CD4-positive, alpha-beta memory T cell (primary cell): Measurements from ENCODE around the gene NR2E3. TPM values are rescaled to one million over a fixed set of nuclear protein-coding genes. Genes with fewer than 3 reads are reported as not detected.

Experiments used
- CTCF ChIA-PET: fragments of 350-600 bp; sonication (Branson Sonifier 250); formaldehyde crosslinking; loops from one replicate; lab custom pipeline; 2021; ENCODE audit warnings: inconsistent platforms; ENCODE audit not compliant: partially characterized antibody; lab: Charles Lee
- POLR2A ChIA-PET: fragments of 350-600 bp; sonication (Branson Sonifier 250); formaldehyde crosslinking; loops from one replicate; lab custom pipeline; 2021; ENCODE audit not compliant: partially characterized antibody; lab: Charles Lee
- DNase-seq, 5 donors: peaks; one replicate each; pipeline versions ENCODE4 v3.0.0 to v3.0.0-alpha.2; 2020 to 2022; ENCODE audit warnings: mixed read lengths in 1 of 5
- H3K27ac ChIP-seq: one replicate; pipeline ENCODE4 v1.7.0; 2013; ENCODE audit warnings: low read depth, low read length
- H3K27me3 ChIP-seq: 2 replicates; pipeline ENCODE4 v1.7.0; 2013; ENCODE audit warnings: mild to moderate bottlenecking, low read length, moderate library complexity; ENCODE audit not compliant: insufficient read depth
- H3K36me3 ChIP-seq: 2 replicates; pipeline ENCODE4 v1.7.0; 2013; ENCODE audit warnings: mild to moderate bottlenecking, low read length, moderate library complexity; ENCODE audit not compliant: insufficient read depth
- H3K4me1 ChIP-seq: 2 replicates; pipeline ENCODE4 v1.7.0; 2013; ENCODE audit warnings: mild to moderate bottlenecking, low read length, moderate library complexity; ENCODE audit not compliant: insufficient read depth
- H3K4me3 ChIP-seq, 2 donors: one replicate each; pipeline ENCODE4 v1.7.0; 2013; ENCODE audit warnings: low read length in 2 of 2, mild to moderate bottlenecking in 1 of 2
- H3K9me3 ChIP-seq, 2 donors: one replicate each; pipeline ENCODE4 v1.7.0; 2013; ENCODE audit warnings: low read length in 2 of 2, control low read depth in 1 of 2; ENCODE audit not compliant: control insufficient read depth in 1 of 2
- H3K27ac Mint-ChIP-seq, 7 donors: one replicate each; pipeline ENCODE4 v1.8.0; 2020 to 2021; ENCODE audit warnings: mixed read lengths in 7 of 7, mild to moderate bottlenecking in 6 of 7, inconsistent platforms in 3 of 7, moderate library complexity in 3 of 7
- H3K27me3 Mint-ChIP-seq, 2 donors: one replicate each; pipeline ENCODE4 v1.8.0; 2020 to 2021; ENCODE audit warnings: mixed read lengths in 2 of 2
- H3K36me3 Mint-ChIP-seq, 2 donors: one replicate each; pipeline ENCODE4 v1.8.0; 2020 to 2021; ENCODE audit warnings: mixed read lengths in 2 of 2, inconsistent platforms in 1 of 2, mild to moderate bottlenecking in 1 of 2
- H3K4me1 Mint-ChIP-seq, 4 donors: one replicate each; pipeline ENCODE4 v1.8.0; 2020 to 2021; ENCODE audit warnings: mixed read lengths in 4 of 4, mild to moderate bottlenecking in 1 of 4
- H3K4me3 Mint-ChIP-seq, 8 donors: one replicate each; pipeline ENCODE4 v1.8.0; 2020 to 2021; ENCODE audit warnings: mixed read lengths in 8 of 8, mild to moderate bottlenecking in 7 of 8, moderate library complexity in 6 of 8, inconsistent platforms in 3 of 8
- H3K9me3 Mint-ChIP-seq, 8 donors: one replicate each; pipeline ENCODE4 v1.8.0; 2020 to 2021; ENCODE audit warnings: mixed read lengths in 8 of 8, mild to moderate bottlenecking in 5 of 8, inconsistent platforms in 3 of 8, moderate library complexity in 1 of 8
- intact Hi-C: fragments of 100-400 bp; cut with micrococcal nuclease; formaldehyde crosslinking; loops from one replicate; pipeline ENCODE4 v1.15.1; 2023
- polyA plus RNA-seq, 2 donors: library from polyadenylated mRNA; unstranded; fragments of 300-500 nt; fragmentation: Illumina TruSeq; gene quantifications; one replicate each; pipeline ENCODE4 v1.2.3, GENCODE V29; 2021
- total RNA-seq, 2 experiments: library from RNA; stranded (reverse); gene quantifications; one replicate each; pipeline ENCODE4 v1.2.3, GENCODE V29; 2021

Gene NR2E3
- total and polyA plus RNA-seq, 4 experiments from 2014 or later: not detected

DNA sequence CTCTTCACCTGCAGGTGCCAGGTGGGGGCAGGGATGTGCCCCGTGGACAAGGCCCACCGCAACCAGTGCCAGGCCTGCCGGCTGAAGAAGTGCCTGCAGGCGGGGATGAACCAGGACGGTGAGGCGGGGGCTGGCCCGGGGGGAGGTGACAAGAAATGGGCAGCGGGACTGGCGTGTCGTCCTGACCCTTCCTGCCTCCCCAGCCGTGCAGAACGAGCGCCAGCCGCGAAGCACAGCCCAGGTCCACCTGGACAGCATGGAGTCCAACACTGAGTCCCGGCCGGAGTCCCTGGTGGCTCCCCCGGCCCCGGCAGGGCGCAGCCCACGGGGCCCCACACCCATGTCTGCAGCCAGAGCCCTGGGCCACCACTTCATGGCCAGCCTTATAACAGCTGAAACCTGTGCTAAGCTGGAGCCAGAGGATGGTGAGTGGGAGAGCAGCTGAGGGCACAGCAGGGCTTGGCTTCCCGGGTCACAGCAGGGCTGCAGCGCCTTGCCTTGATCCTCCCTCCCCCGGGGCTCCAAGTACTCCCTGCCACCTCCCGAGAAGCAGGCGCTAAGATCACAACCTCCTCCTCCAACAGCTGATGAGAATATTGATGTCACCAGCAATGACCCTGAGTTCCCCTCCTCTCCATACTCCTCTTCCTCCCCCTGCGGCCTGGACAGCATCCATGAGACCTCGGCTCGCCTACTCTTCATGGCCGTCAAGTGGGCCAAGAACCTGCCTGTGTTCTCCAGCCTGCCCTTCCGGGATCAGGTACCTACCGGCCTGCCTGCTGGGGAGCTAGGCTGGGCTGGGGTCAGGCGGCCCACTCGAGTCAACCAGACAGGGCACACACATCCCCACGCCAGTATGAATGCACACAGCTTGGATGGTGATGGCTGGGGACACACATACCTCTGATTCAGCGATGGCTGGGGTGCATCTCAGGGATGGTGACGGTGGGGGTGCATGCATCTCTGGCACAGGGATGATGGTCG, 1.7 kb downstream of the NR2E3 start:
- Mint-ChIP-seq H3K27ac (no peak overlapping the region), H3K36me3 (no peaks in the 10 kb centered on the region), H3K4me1 (no peaks in the 10 kb centered on the region), H3K9me3 (peaks cover 0 to 1% (median 0%) of the 10 kb centered on the region in 8 donors), H3K4me3 (no peak overlapping the region), H3K27me3 (peaks cover 0 to 3% of the 10 kb centered on the region in 2 donors)
- no peaks in the 10 kb centered on the region for H3K4me1 ChIP-seq
- no peaks in the 10 kb centered on the region for H3K36me3 ChIP-seq
- DNase-seq: no peak
- H3K4me3 ChIP-seq: no peak overlapping the region
- ChIA-PET CTCF (interaction anchor here (0.5 kb wide), 1 partner anchor 66 kb away, joined by 4 read pairs; no protein-coding TSS in a partner anchor), POLR2A (no interaction called here)
- H3K27me3 ChIP-seq: no peaks in the 10 kb centered on the region
- no peak overlapping the region for H3K27ac ChIP-seq
- intact Hi-C loops: no loop called here
- H3K9me3 ChIP-seq: no peaks in the 10 kb centered on the region

DNA sequence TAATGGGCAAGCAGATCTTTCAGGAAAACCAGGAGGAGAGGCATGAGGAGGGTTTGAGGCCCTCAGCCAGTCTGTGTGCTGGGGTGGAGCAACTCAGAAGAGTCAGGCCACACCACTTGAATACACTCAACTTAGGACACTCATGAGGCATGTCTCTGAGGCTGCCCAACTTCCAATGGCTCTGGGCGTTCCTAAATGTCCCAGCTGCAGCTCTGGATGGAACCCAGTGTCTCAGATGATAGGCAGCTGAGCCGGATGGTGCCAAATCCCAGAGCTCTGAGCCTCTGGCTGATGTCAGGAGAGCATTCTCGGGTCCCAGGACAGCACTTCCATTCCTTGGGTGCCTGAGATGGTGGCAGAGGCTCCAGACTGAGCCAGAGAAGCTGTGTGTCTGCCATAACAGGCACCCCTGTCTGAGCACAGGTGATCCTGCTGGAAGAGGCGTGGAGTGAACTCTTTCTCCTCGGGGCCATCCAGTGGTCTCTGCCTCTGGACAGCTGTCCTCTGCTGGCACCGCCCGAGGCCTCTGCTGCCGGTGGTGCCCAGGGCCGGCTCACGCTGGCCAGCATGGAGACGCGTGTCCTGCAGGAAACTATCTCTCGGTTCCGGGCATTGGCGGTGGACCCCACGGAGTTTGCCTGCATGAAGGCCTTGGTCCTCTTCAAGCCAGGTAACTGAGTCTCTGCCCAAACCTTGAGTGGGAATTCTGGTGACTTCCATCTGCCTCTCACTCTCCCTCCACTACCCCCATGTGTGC, 2.8 kb downstream of the NR2E3 start:
- Mint-ChIP-seq H3K36me3 (peaks cover 0 to 4% of the 10 kb centered on the region in 2 donors), H3K27me3 (peaks cover 0 to 3% of the 10 kb centered on the region in 2 donors), H3K4me3 (no peak overlapping the region), H3K27ac (no peak overlapping the region), H3K9me3 (peaks cover 0 to 9% (median 2%) of the 10 kb centered on the region in 8 donors), H3K4me1 (no peaks in the 10 kb centered on the region)
- Histone ChIP-seq H3K27ac (no peak overlapping the region), H3K9me3 (no peaks in the 10 kb centered on the region), H3K36me3 (no peaks in the 10 kb centered on the region), H3K27me3 (no peaks in the 10 kb centered on the region), H3K4me3 (no peak overlapping the region), H3K4me1 (no peaks in the 10 kb centered on the region)
- POLR2A ChIA-PET: no interaction called here
- DNase-seq: no peak
- CTCF ChIA-PET: no interaction called here
- intact Hi-C loops: no loop called here

- ChIA-PET CTCF (no interaction called here), POLR2A (no interaction called here)
- H3K27me3 ChIP-seq: no peaks in the 10 kb centered on the region
- no peaks in the 10 kb centered on the region for H3K9me3 ChIP-seq
- Mint-ChIP-seq H3K27ac (no peak overlapping the region), H3K27me3 (no peaks in the 10 kb centered on the region), H3K4me3 (no peak overlapping the region), H3K36me3 (peaks cover 0 to 4% of the 10 kb centered on the region in 2 donors), H3K4me1 (no peaks in the 10 kb centered on the region), H3K9me3 (peaks cover 0 to 15% (median 7%) of the 10 kb centered on the region in 8 donors)
- no peak overlapping the region for H3K4me3 ChIP-seq
- H3K4me1 ChIP-seq: no peaks in the 10 kb centered on the region
- no peaks in the 10 kb centered on the region for H3K36me3 ChIP-seq
- H3K27ac ChIP-seq: no peak overlapping the region
- DNase-seq: no peak
- intact Hi-C loops: no loop called here
Measured at GRCh38 chr15:71813723-71814470, 3.5 kb downstream of the NR2E3 start.

DNA sequence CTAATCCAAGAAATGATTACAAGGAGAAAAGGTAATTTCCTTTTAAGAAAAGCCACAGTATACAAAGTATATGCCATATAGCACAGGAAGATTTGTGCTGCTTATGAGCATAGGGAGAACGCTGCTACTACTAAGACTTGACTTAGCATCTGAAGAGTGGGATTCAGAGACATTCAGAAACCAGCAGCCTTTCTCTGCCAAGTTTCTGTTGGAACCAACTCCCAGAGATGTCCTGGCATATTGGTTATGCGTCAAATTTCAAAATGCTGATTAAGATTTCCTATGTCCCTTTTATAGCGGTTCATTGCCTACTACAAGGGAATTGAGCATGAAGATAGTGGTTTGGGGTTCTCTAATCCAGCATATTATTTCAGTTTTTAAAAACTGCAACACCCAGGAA, 4.9 kb downstream of the NR2E3 start:
- Mint-ChIP-seq H3K4me3 (no peak overlapping the region), H3K27me3 (no peaks in the 10 kb centered on the region), H3K36me3 (peaks cover 3 to 8% of the 10 kb centered on the region in 2 donors), H3K4me1 (no peaks in the 10 kb centered on the region), H3K27ac (no peak overlapping the region), H3K9me3 (peaks cover 0 to 25% (median 13%) of the 10 kb centered on the region in 8 donors)
- DNase-seq: no peak
- Histone ChIP-seq H3K4me1 (no peaks in the 10 kb centered on the region), H3K27me3 (no peaks in the 10 kb centered on the region), H3K27ac (no peak overlapping the region), H3K4me3 (no peak overlapping the region), H3K36me3 (no peaks in the 10 kb centered on the region), H3K9me3 (peaks cover 0 to 7% of the 10 kb centered on the region in 2 donors)
- intact Hi-C loops: no loop called here
- ChIA-PET POLR2A (no interaction called here), CTCF (no interaction called here)

GRCh38 chr15:71817351-71817750, 7.0 kb downstream of the NR2E3 start:
- H3K4me3 Mint-ChIP-seq: no peak overlapping the region
- H3K27ac Mint-ChIP-seq: no peak overlapping the region
- ChIA-PET POLR2A (no interaction called here), CTCF (interaction anchor here (0.6 kb wide), 1 partner anchor 1428 kb away, joined by 3 read pairs; no protein-coding TSS in a partner anchor)
- peaks cover 10 to 24% of the 10 kb centered on the region in 2 donors for H3K36me3 Mint-ChIP-seq
- DNase-seq: no peak
- H3K27ac ChIP-seq: no peak overlapping the region
- intact Hi-C loops: no loop called here
- H3K4me3 ChIP-seq: no peak overlapping the region
- H3K36me3 ChIP-seq: no peaks in the 10 kb centered on the region
- peaks cover 0 to 13% of the 10 kb centered on the region in 2 donors for H3K9me3 ChIP-seq
- peaks cover 4 to 42% (median 30%) of the 10 kb centered on the region in 8 donors for H3K9me3 Mint-ChIP-seq
- no peaks in the 10 kb centered on the region for H3K4me1 Mint-ChIP-seq
- H3K27me3 ChIP-seq: no peaks in the 10 kb centered on the region
- no peaks in the 10 kb centered on the region for H3K4me1 ChIP-seq
- no peaks in the 10 kb centered on the region for H3K27me3 Mint-ChIP-seq

DNA sequence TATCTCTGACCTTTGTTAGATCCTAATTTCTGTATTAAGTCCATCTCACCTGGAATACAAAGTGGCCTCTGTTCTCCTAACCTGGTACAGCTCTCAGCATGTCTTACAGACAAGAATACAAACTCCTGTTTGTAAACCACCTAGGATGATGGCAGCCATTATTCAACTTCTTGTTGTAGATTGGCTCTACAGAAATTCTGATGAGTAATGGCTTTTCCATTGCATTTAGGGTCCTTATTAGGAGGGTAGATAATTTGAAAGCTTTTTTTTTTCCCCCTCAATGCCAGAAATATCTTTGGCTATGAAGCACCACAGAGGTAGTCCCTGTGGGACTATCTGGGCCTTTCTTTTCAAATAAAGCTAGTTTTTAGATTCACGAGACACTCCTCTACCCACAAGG, 9.8 kb downstream of the NR2E3 start:
- H3K9me3 ChIP-seq: peaks cover 0 to 13% of the 10 kb centered on the region in 2 donors
- Mint-ChIP-seq H3K9me3 (peaks cover 4 to 69% (median 53%) of the 10 kb centered on the region in 8 donors), H3K4me1 (no peaks in the 10 kb centered on the region), H3K27ac (no peak overlapping the region), H3K36me3 (peaks cover 33 to 50% of the 10 kb centered on the region in 2 donors), H3K27me3 (no peaks in the 10 kb centered on the region), H3K4me3 (no peak overlapping the region)
- CTCF ChIA-PET: no interaction called here
- no peak for DNase-seq
- H3K36me3 ChIP-seq: no peaks in the 10 kb centered on the region
- no peak overlapping the region for H3K4me3 ChIP-seq
- H3K27me3 ChIP-seq: no peaks in the 10 kb centered on the region
- no peaks in the 10 kb centered on the region for H3K4me1 ChIP-seq
- POLR2A ChIA-PET: no interaction called here
- intact Hi-C loops: no loop called here
- no peak overlapping the region for H3K27ac ChIP-seq
